ENCODE results near the gene ZMIZ1.

The ZMIZ1 gene

GRCh38 chr10:79101560-79102497 lies 33.1 kb downstream of the ZMIZ1 start:
- H3K4me2 ChIP-seq (ENCODE audit: low read length, poor library complexity, severe bottlenecking) = no peak overlapping the region
- peaks cover 39 to 58% of the 10 kb centered on the region in 2 experiments for H3K36me3 ChIP-seq (ENCODE audit: control insufficient read depth in 1 of 2, insufficient read depth in 2 of 2, low read depth in 1 of 2, low read length in 2 of 2)
- 40% methylated on average over 17 of the region's 22 CpGs for WGBS
- peak overlapping the region; percentile 83 to 97 for H3K18ac ChIP-seq (ENCODE audit: low read depth in 1 of 2, low read length in 2 of 2)
- DNase-seq = peak; percentile 84
- H3K9me3 ChIP-seq (ENCODE audit: control insufficient read depth, low read length) = no peaks in the 10 kb centered on the region
- H3K4me3 ChIP-seq (ENCODE audit: insufficient read depth in 1 of 2, low read depth in 1 of 2, low read length in 2 of 2) = no peak overlapping the region
- peaks cover 8% of the 10 kb centered on the region for H3K79me1 ChIP-seq (replicated peaks; ENCODE audit: low read length, poor library complexity, severe bottlenecking)
- no peak overlapping the region for H3K23ac ChIP-seq (ENCODE audit: low read length in 2 of 2)
- H3K4me1 ChIP-seq (ENCODE audit: control insufficient read depth, insufficient read depth, low read depth, low read length) = peaks cover 80% of the 10 kb centered on the region
- H2BK5ac ChIP-seq (ENCODE audit: low read depth, low read length, poor library complexity, severe bottlenecking) = no peak overlapping the region
- peak overlapping the region; percentile 76 for H4K91ac ChIP-seq (ENCODE audit: low read length)
- no peak overlapping the region for H3K27ac ChIP-seq (ENCODE audit: low read length, poor library complexity, severe bottlenecking)
- H2BK120ac ChIP-seq (ENCODE audit: low read depth, low read length) = no peak overlapping the region
- H3K14ac ChIP-seq (ENCODE audit: low read length in 2 of 2) = peak overlapping the region in 1 of 2 experiments; percentile 22
- H2AFZ ChIP-seq (ENCODE audit: low read depth, low read length) = no peak overlapping the region
- H3K27me3 ChIP-seq (ENCODE audit: control insufficient read depth in 1 of 2, insufficient read depth in 1 of 2, low read length in 2 of 2) = no peaks in the 10 kb centered on the region
- peak overlapping the region; percentile 69 to 77 for H3K4ac ChIP-seq (ENCODE audit: low read depth in 1 of 2, low read length in 2 of 2)
- no peak overlapping the region for H2AK5ac ChIP-seq (ENCODE audit: low read length, severe bottlenecking)
- H3K9ac ChIP-seq (ENCODE audit: low read length) = peak overlapping the region; percentile 54
- H4K8ac ChIP-seq (ENCODE audit: low read length) = peak overlapping the region; percentile 62
- H2BK12ac ChIP-seq (ENCODE audit: low read length in 2 of 2) = peak overlapping the region; percentile 18 to 94
- H2BK15ac ChIP-seq (ENCODE audit: low read depth, poor library complexity, severe bottlenecking) = peak overlapping the region; percentile 31

DNA sequence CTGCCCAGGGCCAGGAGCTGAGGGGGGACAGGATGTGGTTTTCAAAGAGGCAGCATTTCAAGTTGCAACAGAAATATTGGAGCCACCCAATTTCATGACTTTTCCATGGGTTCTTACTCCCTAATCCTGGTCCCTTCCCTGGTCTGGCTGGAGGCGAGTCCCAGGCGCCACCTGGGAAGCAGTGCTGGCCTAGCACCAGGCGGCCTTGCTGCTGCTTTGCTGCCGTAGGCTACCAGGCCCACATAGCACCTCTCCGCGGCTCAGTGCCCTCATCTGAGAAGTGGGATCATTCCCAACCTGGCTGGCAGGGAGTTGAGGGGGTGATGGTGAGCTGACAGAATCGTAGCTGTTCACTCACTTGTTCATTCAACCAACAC lies 33.7 kb downstream of the ZMIZ1 start:
- H3K18ac ChIP-seq (ENCODE audit: low read depth in 1 of 2, low read length in 2 of 2) = peak overlapping the region; percentile 50 to 68
- WGBS = 90% methylated on average over 3 of the region's 7 CpGs
- no peak overlapping the region for H2AFZ ChIP-seq (ENCODE audit: low read depth, low read length)
- peaks cover 9% of the 10 kb centered on the region for H3K79me1 ChIP-seq (replicated peaks; ENCODE audit: low read length, poor library complexity, severe bottlenecking)
- H2BK15ac ChIP-seq (ENCODE audit: low read depth, poor library complexity, severe bottlenecking) = no peak overlapping the region
- no peak overlapping the region for H3K14ac ChIP-seq (ENCODE audit: low read length in 2 of 2)
- H2BK120ac ChIP-seq (ENCODE audit: low read depth, low read length) = no peak overlapping the region
- H3K9me3 ChIP-seq (ENCODE audit: control insufficient read depth, low read length) = no peaks in the 10 kb centered on the region
- H3K9ac ChIP-seq (ENCODE audit: low read length) = peak overlapping the region; percentile 54
- peak overlapping the region in 1 of 2 experiments; percentile 6 for H3K4ac ChIP-seq (ENCODE audit: low read depth in 1 of 2, low read length in 2 of 2)
- no peak overlapping the region for H2AK5ac ChIP-seq (ENCODE audit: low read length, severe bottlenecking)
- peak overlapping the region; percentile 62 for H4K8ac ChIP-seq (ENCODE audit: low read length)
- no peak overlapping the region for H2BK5ac ChIP-seq (ENCODE audit: low read depth, low read length, poor library complexity, severe bottlenecking)
- DNase-seq = no peak
- H2BK12ac ChIP-seq (ENCODE audit: low read length in 2 of 2) = peak overlapping the region; percentile 2 to 64
- peaks cover 36 to 56% of the 10 kb centered on the region in 2 experiments for H3K36me3 ChIP-seq (ENCODE audit: control insufficient read depth in 1 of 2, insufficient read depth in 2 of 2, low read depth in 1 of 2, low read length in 2 of 2)
- no peak overlapping the region for H3K23ac ChIP-seq (ENCODE audit: low read length in 2 of 2)
- peak overlapping the region; percentile 36 for H4K91ac ChIP-seq (ENCODE audit: low read length)
- H3K27ac ChIP-seq (ENCODE audit: low read length, poor library complexity, severe bottlenecking) = no peak overlapping the region
- no peak overlapping the region for H3K4me3 ChIP-seq (ENCODE audit: insufficient read depth in 1 of 2, low read depth in 1 of 2, low read length in 2 of 2)
- H3K27me3 ChIP-seq (ENCODE audit: control insufficient read depth in 1 of 2, insufficient read depth in 1 of 2, low read length in 2 of 2) = no peaks in the 10 kb centered on the region
- H3K4me2 ChIP-seq (ENCODE audit: low read length, poor library complexity, severe bottlenecking) = no peak overlapping the region
- H3K4me1 ChIP-seq (ENCODE audit: control insufficient read depth, insufficient read depth, low read depth, low read length) = peaks cover 80% of the 10 kb centered on the region

- Histone ChIP-seq H3K14ac (ENCODE audit: low read length in 2 of 2) (no peak overlapping the region), H3K23ac (ENCODE audit: low read length in 2 of 2) (no peak overlapping the region), H3K4me2 (ENCODE audit: low read length, poor library complexity, severe bottlenecking) (no peak overlapping the region), H3K18ac (ENCODE audit: low read depth in 1 of 2, low read length in 2 of 2) (peak overlapping the region in 1 of 2 experiments; percentile 50), H3K36me3 (ENCODE audit: control insufficient read depth in 1 of 2, insufficient read depth in 2 of 2, low read depth in 1 of 2, low read length in 2 of 2) (peaks cover 33 to 59% of the 10 kb centered on the region in 2 experiments), H2AFZ (ENCODE audit: low read depth, low read length) (no peak overlapping the region), H2BK5ac (ENCODE audit: low read depth, low read length, poor library complexity, severe bottlenecking) (no peak overlapping the region), H4K8ac (ENCODE audit: low read length) (no peak overlapping the region), H3K27ac (ENCODE audit: low read length, poor library complexity, severe bottlenecking) (no peak overlapping the region), H3K4me1 (ENCODE audit: control insufficient read depth, insufficient read depth, low read depth, low read length) (peaks cover 79% of the 10 kb centered on the region), H2AK5ac (ENCODE audit: low read length, severe bottlenecking) (no peak overlapping the region), H2BK12ac (ENCODE audit: low read length in 2 of 2) (peak overlapping the region in 1 of 2 experiments; percentile 2), H3K4ac (ENCODE audit: low read depth in 1 of 2, low read length in 2 of 2) (no peak overlapping the region), H3K79me1 (replicated peaks; ENCODE audit: low read length, poor library complexity, severe bottlenecking) (peaks cover 9% of the 10 kb centered on the region), H4K91ac (ENCODE audit: low read length) (no peak overlapping the region), H3K9me3 (ENCODE audit: control insufficient read depth, low read length) (no peaks in the 10 kb centered on the region), H3K4me3 (ENCODE audit: insufficient read depth in 1 of 2, low read depth in 1 of 2, low read length in 2 of 2) (no peak overlapping the region), H3K27me3 (ENCODE audit: control insufficient read depth in 1 of 2, insufficient read depth in 1 of 2, low read length in 2 of 2) (no peaks in the 10 kb centered on the region), H3K9ac (ENCODE audit: low read length) (no peak overlapping the region), H2BK15ac (ENCODE audit: low read depth, poor library complexity, severe bottlenecking) (no peak overlapping the region), H2BK120ac (ENCODE audit: low read depth, low read length) (no peak overlapping the region)
- DNase-seq = no peak
- 87% methylated on average over 13 of the region's 13 CpGs for WGBS
Measured at GRCh38 chr10:79103129-79103528, 34.4 kb downstream of the ZMIZ1 start.

GRCh38 chr10:79103585-79103984 lies 34.8 kb downstream of the ZMIZ1 start:
- Histone ChIP-seq H3K27ac (ENCODE audit: low read length, poor library complexity, severe bottlenecking) (no peak overlapping the region), H3K4me3 (ENCODE audit: insufficient read depth in 1 of 2, low read depth in 1 of 2, low read length in 2 of 2) (no peak overlapping the region), H2BK120ac (ENCODE audit: low read depth, low read length) (no peak overlapping the region), H3K23ac (ENCODE audit: low read length in 2 of 2) (no peak overlapping the region), H4K91ac (ENCODE audit: low read length) (no peak overlapping the region), H2BK12ac (ENCODE audit: low read length in 2 of 2) (no peak overlapping the region), H3K9ac (ENCODE audit: low read length) (no peak overlapping the region), H2AFZ (ENCODE audit: low read depth, low read length) (no peak overlapping the region), H2BK5ac (ENCODE audit: low read depth, low read length, poor library complexity, severe bottlenecking) (no peak overlapping the region), H3K4me2 (ENCODE audit: low read length, poor library complexity, severe bottlenecking) (no peak overlapping the region), H2AK5ac (ENCODE audit: low read length, severe bottlenecking) (no peak overlapping the region), H4K8ac (ENCODE audit: low read length) (no peak overlapping the region), H3K4ac (ENCODE audit: low read depth in 1 of 2, low read length in 2 of 2) (no peak overlapping the region), H2BK15ac (ENCODE audit: low read depth, poor library complexity, severe bottlenecking) (no peak overlapping the region), H3K18ac (ENCODE audit: low read depth in 1 of 2, low read length in 2 of 2) (peak overlapping the region in 1 of 2 experiments; percentile 26), H3K9me3 (ENCODE audit: control insufficient read depth, low read length) (no peaks in the 10 kb centered on the region), H3K27me3 (ENCODE audit: control insufficient read depth in 1 of 2, insufficient read depth in 1 of 2, low read length in 2 of 2) (no peaks in the 10 kb centered on the region), H3K79me1 (replicated peaks; ENCODE audit: low read length, poor library complexity, severe bottlenecking) (peaks cover 9% of the 10 kb centered on the region), H3K36me3 (ENCODE audit: control insufficient read depth in 1 of 2, insufficient read depth in 2 of 2, low read depth in 1 of 2, low read length in 2 of 2) (peaks cover 30 to 60% of the 10 kb centered on the region in 2 experiments), H3K4me1 (ENCODE audit: control insufficient read depth, insufficient read depth, low read depth, low read length) (peaks cover 79% of the 10 kb centered on the region), H3K14ac (ENCODE audit: low read length in 2 of 2) (no peak overlapping the region)
- no peak for DNase-seq
- WGBS = 95% methylated on average over 8 of the region's 8 CpGs

All from mesenchymal stem cell (in vitro differentiated cells and primary cell).